ENCODE data around the gene WDR38. TPM values are rescaled to one million over a fixed set of nuclear protein-coding genes. Genes with fewer than 3 reads are reported as not detected.

The WDR38 gene
- total and polyA plus RNA-seq, 9 of the 15 experiments (the other 6 are each of a cell fraction or from before 2014, with no cell fraction given), result not detected

DNA sequence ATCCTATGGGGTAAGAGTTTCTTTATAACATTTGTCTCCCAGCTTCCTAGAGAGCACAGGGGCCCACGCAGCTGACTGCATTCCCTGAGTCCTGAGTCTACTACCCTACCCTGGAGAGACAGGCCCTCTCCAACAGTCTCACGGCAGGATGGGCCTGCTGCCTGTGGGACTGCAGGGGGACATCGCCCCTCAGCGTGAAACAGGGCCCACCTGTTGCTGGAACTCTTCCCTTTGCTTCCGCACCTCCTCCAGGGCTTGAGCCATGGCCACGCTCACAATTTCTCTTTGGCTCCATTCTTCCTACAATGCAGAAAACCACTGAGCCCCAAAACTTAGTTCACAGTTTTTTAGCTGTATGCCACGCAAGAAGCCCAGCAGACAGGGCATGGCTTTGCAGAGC is 36.9 kb downstream of the WDR38 start:
- H3K9ac ChIP-seq (ENCODE audit: insufficient read depth in 1 of 2, low read depth in 2 of 2, low read length in 2 of 2), result 0 out of 4 replicates have a peak overlapping the region, but pooled peaks of 1 of the 2 experiments have one; percentile 45
- WGBS (ENCODE audit: insufficient coverage, low coverage, missing lambda C conversion rate), result 86% methylated on average over 7 of the region's 7 CpGs

GRCh38 chr9:124894035-124894740 is 40.9 kb downstream of the WDR38 start:
- in situ Hi-C loops (cut with MboI), result no loop called here

More for the DNA sequence above, 36.9 kb downstream of the WDR38 start:
- Histone ChIP-seq H3K27ac (ENCODE audit: extremely low read depth, low read depth, low read length) (no peak overlapping the region), H3K36me3 (ENCODE audit: control insufficient read depth, insufficient read depth, low read length) (peaks cover 69% of the 10 kb centered on the region; the same call in 2 of the 3 replicates), H3K9me3 (replicated peaks; ENCODE audit: control insufficient read depth, insufficient read depth, low read depth, low read length) (no peaks in the 10 kb centered on the region), H3K9me1 (ENCODE audit: control insufficient read depth, insufficient read depth, low read length) (peaks cover 4% of the 10 kb centered on the region), H3K4me3 (no peak overlapping the region), H4K20me1 (replicated peaks; ENCODE audit: control insufficient read depth, insufficient read depth, low read length) (0 out of 2 replicates have a peak, but pooled peaks cover 3% of the 10 kb centered on the region), H3K27me3 (ENCODE audit: control insufficient read depth in 2 of 2, insufficient read depth in 2 of 2, low read length in 2 of 2) (no peaks in the 10 kb centered on the region), H3K4me2 (ENCODE audit: insufficient read depth, low read length) (no peak overlapping the region), H3K79me2 (ENCODE audit: control insufficient read depth, insufficient read depth, low read length) (no peaks in the 10 kb centered on the region), H2AFZ (ENCODE audit: low read depth, low read length) (no peak overlapping the region), H3K4me1 (replicated peaks in 1 of 2; ENCODE audit: control insufficient read depth in 2 of 2, insufficient read depth in 2 of 2, low read length in 2 of 2) (0 out of 5 replicates have a peak, but pooled peaks cover 0 to 3% of the 10 kb centered on the region in 2 experiments)
- ChIA-PET POLR2A (interaction anchor here (0.6 to 1.7 kb wide), 4 partner anchors 11 to 136 kb away, joined by 3 to 10 read pairs (median 4); partner anchors contain the start of gene RPL35), CTCF (ENCODE audit: low intra/inter-chr PET ratio) (no interaction called here)
- TF ChIP-seq HDAC6 (IDR thresholded peaks at IDR 0.05; ENCODE audit: low read depth, low read length), result no peak
- no peak for TF ChIP-seq NR2C1 (IDR thresholded peaks at IDR 0.05)
- no peak for TF ChIP-seq NR2C1 (tag; IDR thresholded peaks at IDR 0.05)
- no peak for ATAC-seq
- no TSS peak for BruUV-seq (replicated peaks)
- intact Hi-C loops (cut with micrococcal nuclease), result loop anchor here (5.0 kb wide), 1 partner anchor 33 kb away; no protein-coding TSS in a partner anchor
- no peak for DNase-seq (ENCODE audit: extremely low read depth in 1 of 4, low spot score in 3 of 4)
- no peak for FAIRE-seq
- in situ Hi-C loops (cut with MboI), result no loop called here

More at GRCh38 chr9:124894035-124894740, 40.9 kb downstream of the WDR38 start:
- Histone ChIP-seq H3K9me3 (replicated peaks; ENCODE audit: control insufficient read depth, insufficient read depth, low read depth, low read length) (no peaks in the 10 kb centered on the region; the same call in 1 of the 2 replicates), H3K4me3 (no peak overlapping the region), H3K27me3 (ENCODE audit: control insufficient read depth in 2 of 2, insufficient read depth in 2 of 2, low read length in 2 of 2) (no peaks in the 10 kb centered on the region), H3K4me2 (ENCODE audit: insufficient read depth, low read length) (no peak overlapping the region), H3K9ac (ENCODE audit: insufficient read depth in 1 of 2, low read depth in 2 of 2, low read length in 2 of 2) (no peak overlapping the region), H3K4me1 (replicated peaks in 1 of 2; ENCODE audit: control insufficient read depth in 2 of 2, insufficient read depth in 2 of 2, low read length in 2 of 2) (peaks cover 2 to 5% of the 10 kb centered on the region in 2 experiments; a peak in 4 of 5 replicates), H4K20me1 (replicated peaks; ENCODE audit: control insufficient read depth, insufficient read depth, low read length) (0 out of 2 replicates have a peak, but pooled peaks cover 3% of the 10 kb centered on the region), H3K79me2 (ENCODE audit: control insufficient read depth, insufficient read depth, low read length) (no peaks in the 10 kb centered on the region), H2AFZ (ENCODE audit: low read depth, low read length) (no peak overlapping the region), H3K9me1 (ENCODE audit: control insufficient read depth, insufficient read depth, low read length) (no peaks in the 10 kb centered on the region), H3K27ac (ENCODE audit: extremely low read depth, low read depth, low read length) (no peak overlapping the region), H3K36me3 (ENCODE audit: control insufficient read depth, insufficient read depth, low read length) (peaks cover 63% of the 10 kb centered on the region)
- 92% methylated on average over 7 of the region's 9 CpGs for WGBS (ENCODE audit: insufficient coverage, low coverage, missing lambda C conversion rate)
- intact Hi-C loops (cut with micrococcal nuclease), result loop anchor here (1.0 to 5.0 kb wide), 2 partner anchors 37 to 120 kb away; no protein-coding TSS in a partner anchor
- peak; percentile 37; the same call in 1 of the 2 replicates for TF ChIP-seq CEBPB (tag; IDR thresholded peaks at IDR 0.05)
- no peak for TF ChIP-seq XRCC3 (IDR thresholded peaks at IDR 0.05)
- no peak for DNase-seq (ENCODE audit: extremely low read depth in 1 of 4, low spot score in 3 of 4)
- no peak for ATAC-seq
- ChIA-PET CTCF (ENCODE audit: low intra/inter-chr PET ratio) (interaction anchor here (0.9 to 1.3 kb wide), 2 partner anchors 120 to 122 kb away, joined by 4 to 15 read pairs; partner anchors contain the start of gene NR6A1), POLR2A (interaction anchor here (1.3 to 2.3 kb wide), 2 partner anchors 16 to 32 kb away, joined by 6 to 11 read pairs; partner anchors contain the start of genes ARPC5L and RPL35)
- BruUV-seq (replicated peaks), result no TSS peak
- FAIRE-seq, result no peak

Measured in K562 (cell line).